GM12864 (cell line): Measurements from ENCODE around the gene VASN.
"Not testable (repeated sequence)": the region's sequence is repeated elsewhere in the genome, so short reads cannot be mapped to it uniquely, and the experiment has no call there.

Source experiments
- DNase-seq: peaks from one replicate; pipeline ENCODE4 v3.0.0-alpha.2; 2011; ENCODE audit warnings: low read depth
- H3K4me3 ChIP-seq: 2 replicates; pipeline ENCODE4 v1.5.1; 2011; ENCODE audit warnings: mild to moderate bottlenecking, low read depth, low read length, control low read depth
- TF ChIP-seq, protein P1 (sequence below): IDR thresholded peaks from 2 replicates; pipeline ENCODE4 v1.5.1; 2011; ENCODE audit warnings: low read depth, mild to moderate bottlenecking, moderate library complexity, low read length, control low read depth, inconsistent platforms; ENCODE audit errors: missing control alignments

The VASN gene

GRCh38 chr16:4338712-4339299, 32.8 kb upstream of the VASN start:
- no peak for DNase-seq
- no peak overlapping the region for H3K4me3 ChIP-seq
- TF ChIP-seq, protein P1, sequence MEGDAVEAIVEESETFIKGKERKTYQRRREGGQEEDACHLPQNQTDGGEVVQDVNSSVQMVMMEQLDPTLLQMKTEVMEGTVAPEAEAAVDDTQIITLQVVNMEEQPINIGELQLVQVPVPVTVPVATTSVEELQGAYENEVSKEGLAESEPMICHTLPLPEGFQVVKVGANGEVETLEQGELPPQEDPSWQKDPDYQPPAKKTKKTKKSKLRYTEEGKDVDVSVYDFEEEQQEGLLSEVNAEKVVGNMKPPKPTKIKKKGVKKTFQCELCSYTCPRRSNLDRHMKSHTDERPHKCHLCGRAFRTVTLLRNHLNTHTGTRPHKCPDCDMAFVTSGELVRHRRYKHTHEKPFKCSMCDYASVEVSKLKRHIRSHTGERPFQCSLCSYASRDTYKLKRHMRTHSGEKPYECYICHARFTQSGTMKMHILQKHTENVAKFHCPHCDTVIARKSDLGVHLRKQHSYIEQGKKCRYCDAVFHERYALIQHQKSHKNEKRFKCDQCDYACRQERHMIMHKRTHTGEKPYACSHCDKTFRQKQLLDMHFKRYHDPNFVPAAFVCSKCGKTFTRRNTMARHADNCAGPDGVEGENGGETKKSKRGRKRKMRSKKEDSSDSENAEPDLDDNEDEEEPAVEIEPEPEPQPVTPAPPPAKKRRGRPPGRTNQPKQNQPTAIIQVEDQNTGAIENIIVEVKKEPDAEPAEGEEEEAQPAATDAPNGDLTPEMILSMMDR, result no peak

DNA sequence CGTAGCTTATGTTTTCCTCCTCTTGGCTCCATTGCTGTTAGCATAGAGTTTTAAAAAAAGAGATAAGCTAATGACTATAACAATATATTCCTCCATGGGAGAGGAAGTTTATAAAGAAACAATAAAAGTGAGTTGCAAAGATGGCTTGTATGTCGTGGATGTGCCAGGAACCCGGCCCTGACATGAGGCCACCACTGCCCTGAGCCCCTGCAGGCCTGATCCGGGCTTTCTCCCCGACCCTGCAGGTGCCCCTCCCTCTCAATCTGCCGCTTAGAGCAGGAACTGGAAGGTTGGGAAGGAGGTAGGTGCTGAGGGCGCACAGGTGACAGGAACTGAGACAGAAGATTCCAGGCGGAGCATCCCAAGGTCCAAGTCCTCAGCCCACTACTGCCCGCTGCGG, 32.2 kb upstream of the VASN start:
- H3K4me3 ChIP-seq, result no peak overlapping the region
- DNase-seq, result no peak
- TF ChIP-seq, protein P1, result no peak

- no peak overlapping the region for H3K4me3 ChIP-seq
- no peak for DNase-seq
- TF ChIP-seq, protein P1, result no peak
Observed at GRCh38 chr16:4339909-4340308, 31.7 kb upstream of the VASN start.

GRCh38 chr16:4340443-4340842, 31.2 kb upstream of the VASN start:
- DNase-seq, result no peak
- no peak overlapping the region for H3K4me3 ChIP-seq
- TF ChIP-seq, protein P1, result no peak

DNA sequence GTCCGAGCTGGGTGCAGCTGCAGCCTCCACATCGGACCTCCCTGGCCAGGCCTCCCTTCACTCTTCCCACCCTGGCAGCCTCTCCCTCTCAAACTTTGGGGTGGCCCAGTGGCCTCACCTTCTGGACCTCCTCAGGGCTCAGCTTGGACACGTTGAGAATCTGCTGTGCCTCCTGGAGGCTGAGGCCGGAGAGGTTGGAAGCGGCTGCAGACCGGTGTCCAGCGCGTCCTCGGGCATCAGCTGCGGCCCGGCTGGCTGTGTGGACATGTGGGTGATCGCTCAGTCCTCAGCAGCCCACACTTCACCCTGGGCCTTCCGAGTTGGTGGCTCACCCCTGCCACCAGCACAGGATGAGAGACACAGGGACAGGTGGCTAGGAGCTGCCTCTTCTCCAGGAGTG, 30.4 kb upstream of the VASN start:
- no peak overlapping the region for H3K4me3 ChIP-seq
- TF ChIP-seq, protein P1, result no peak
- no peak for DNase-seq

DNA sequence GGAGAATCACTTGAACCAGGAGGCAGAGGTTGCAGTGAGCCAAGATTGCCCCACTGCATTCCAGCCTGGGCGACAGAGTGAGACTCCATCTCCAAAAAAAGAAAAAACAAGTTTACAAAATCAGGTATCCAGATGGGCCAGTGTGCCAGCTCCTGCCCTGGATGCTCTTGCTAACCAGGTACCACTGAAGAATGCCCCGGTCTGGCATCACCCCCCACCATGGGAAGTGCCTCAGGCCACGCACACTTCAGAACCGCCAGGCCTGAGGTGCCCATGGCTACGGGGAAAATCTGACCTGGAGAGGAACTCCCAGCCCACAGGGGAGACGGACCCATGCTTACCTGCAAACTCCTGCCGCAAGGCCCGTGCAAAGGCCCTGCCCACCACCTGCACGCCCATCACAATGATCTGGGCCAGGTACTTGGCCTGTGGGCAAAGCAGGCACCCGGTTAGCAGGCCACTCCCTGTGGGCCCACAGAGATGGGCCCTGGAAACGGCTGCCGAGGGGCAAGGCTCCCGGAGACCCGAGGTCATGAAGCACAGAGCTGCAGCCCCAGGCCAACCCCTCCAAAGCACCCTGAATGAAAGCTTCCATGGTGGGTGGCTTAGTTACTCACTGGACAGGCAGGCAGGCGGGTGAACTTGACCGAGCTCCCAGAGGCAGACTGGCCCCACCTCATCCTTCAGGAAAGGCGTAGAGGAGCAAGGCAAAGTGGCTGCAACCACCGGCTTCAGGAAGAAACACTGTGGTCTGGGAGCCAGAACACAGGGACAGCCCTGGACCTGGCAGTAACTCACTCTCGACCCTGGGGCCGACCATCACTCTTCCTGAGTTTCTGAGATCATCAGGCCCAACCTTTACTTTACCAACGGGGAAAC, 28.5 kb upstream of the VASN start:
- no peak for DNase-seq
- H3K4me3 ChIP-seq, result no peak overlapping the region
- TF ChIP-seq, protein P1, result no peak

DNA sequence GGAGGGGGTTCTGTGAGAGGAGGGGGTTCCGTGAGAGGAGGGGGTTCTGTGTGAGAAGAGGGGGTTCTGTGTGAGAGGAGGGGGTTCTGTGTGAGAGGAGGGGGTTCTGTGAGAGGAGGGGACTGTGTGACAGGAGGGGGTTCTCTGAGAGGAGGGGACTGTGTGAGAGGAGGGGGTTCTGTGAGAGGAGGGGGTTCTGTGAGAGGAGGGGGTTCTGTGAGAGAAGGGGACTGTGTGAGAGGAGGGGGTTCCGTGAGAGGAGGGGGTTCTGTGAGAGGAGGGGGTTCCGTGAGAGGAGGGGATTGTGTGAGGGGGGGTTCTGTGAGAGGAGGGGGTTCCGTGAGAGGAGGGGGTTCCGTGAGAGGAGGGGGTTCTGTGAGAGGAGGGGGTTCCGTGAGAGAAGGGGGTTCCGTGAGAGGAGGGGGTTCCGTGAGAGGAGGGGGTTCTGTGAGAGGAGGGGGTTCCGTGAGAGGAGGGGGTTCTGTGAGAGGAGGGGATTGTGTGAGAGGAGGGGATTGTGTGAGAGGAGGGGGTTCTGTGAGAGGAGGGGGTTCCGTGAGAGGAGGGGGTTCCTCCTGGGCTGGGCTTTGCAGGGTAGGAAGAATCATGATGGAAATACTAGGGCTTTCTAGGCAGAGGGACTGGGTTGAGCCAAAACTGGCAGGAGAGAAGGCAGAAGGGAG, 27.2 kb upstream of the VASN start:
- not testable (repeated sequence) for DNase-seq, H3K4me3 ChIP-seq
